ENCODE results near the gene AGAP5.
"Not testable (repeated sequence)": the region's sequence is repeated elsewhere in the genome, so short reads cannot be mapped to it uniquely, and the experiment has no call there.

Gene AGAP5

DNA sequence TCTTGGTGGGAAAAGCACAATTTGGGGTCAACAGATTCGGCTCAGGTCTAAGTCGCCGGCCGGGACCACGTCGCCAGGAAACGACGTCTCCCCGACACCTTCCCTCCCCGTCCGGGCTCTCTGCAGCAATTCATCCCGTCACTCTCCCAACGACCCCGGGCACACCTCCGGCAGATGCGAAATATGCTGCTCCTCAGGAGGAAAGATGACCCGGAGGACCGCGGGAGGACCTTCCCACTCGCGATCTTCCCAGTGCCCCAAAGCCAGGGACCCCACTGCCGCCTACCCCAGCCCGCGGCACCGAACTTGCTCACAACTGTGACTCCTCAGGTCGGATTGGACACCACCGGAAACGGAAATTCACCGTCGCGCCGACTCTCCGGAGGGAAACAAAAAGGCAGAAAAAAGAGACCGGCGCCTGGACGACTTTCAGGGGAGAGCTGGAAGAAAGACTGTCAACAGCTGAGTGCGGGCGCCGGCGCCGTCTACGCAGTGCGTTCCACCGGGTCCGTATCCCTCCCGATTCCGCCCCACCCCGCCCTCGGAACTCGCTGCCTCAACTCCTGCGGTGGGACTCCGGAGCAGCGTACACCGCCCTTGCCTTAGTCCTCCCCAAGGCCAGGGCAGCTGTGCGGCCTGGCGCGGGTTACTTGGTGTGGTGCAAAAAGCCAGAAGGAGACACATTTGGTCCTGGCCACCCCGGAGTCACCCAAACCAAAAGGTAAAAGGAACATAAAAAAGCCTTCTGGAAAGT is 32.4 kb upstream of the AGAP5 start:
- in situ Hi-C loops (cut with MboI; ENCODE audit: low sequenced_read_pairs), result no loop called here
- Histone ChIP-seq H3K4me1 (no peaks in the 10 kb centered on the region; the same call in 1 of the 2 replicates), H3K9me3 (no peaks in the 10 kb centered on the region), H3K4me3 (peak overlapping the region; percentile 91), H3K27me3 (ENCODE audit: low read depth) (no peaks in the 10 kb centered on the region), H3K36me3 (replicated peaks) (peaks cover 11% of the 10 kb centered on the region)
- DNase-seq (ENCODE audit: low spot score in 2 of 2), result peak; percentile 85 to 93

DNA sequence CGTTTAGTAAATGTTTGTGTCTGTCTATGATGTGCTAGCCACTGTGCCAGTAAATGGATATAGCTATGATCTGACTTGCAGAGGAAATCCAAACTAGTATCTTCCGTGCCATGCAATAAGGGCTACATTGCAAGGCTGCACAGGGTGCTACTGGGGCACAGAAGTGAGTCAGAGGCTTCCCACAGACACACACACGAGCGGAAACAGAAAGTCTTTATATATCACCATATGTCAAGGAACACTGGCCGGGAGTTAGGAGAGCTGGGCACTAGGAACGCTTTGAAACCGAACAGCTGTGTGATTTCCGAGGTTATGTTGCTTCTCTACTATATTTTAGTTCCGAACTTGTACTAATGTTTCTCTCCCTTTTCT is 31.9 kb upstream of the AGAP5 start:
- H3K4me1 ChIP-seq; H3K27me3 ChIP-seq (ENCODE audit: low read depth); in situ Hi-C loops (cut with MboI; ENCODE audit: low sequenced_read_pairs); H3K9me3 ChIP-seq; DNase-seq (ENCODE audit: low spot score in 2 of 2): not testable (repeated sequence)
- peak overlapping the region; percentile 91 for H3K4me3 ChIP-seq
- peaks cover 13% of the 10 kb centered on the region for H3K36me3 ChIP-seq (replicated peaks)

DNA sequence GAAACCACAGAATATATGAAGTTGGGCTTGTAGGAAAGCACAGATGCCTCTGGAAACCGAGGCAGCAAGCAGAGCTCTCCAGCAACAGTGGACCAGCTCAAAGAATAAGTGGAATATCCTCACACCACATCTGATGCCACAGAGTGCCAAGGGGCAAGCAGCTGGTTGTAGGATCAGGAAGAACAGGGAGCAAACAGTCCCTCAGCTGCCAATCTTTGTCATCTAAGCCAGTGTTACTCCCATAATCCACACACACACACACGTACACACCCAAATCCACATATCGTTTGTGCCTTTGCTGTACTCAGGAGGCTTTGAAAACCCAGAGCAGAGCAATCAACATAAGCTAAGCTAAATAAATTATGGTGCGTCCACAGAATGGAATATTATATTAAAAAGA is 25.6 kb upstream of the AGAP5 start:
- DNase-seq (ENCODE audit: low spot score in 2 of 2), result no peak
- Histone ChIP-seq H3K4me3 (no peak overlapping the region), H3K4me1 (no peaks in the 10 kb centered on the region), H3K9me3 (no peaks in the 10 kb centered on the region), H3K36me3 (replicated peaks) (peaks cover 30% of the 10 kb centered on the region), H3K27me3 (ENCODE audit: low read depth) (no peaks in the 10 kb centered on the region)
- in situ Hi-C loops (cut with MboI; ENCODE audit: low sequenced_read_pairs), result no loop called here

DNA sequence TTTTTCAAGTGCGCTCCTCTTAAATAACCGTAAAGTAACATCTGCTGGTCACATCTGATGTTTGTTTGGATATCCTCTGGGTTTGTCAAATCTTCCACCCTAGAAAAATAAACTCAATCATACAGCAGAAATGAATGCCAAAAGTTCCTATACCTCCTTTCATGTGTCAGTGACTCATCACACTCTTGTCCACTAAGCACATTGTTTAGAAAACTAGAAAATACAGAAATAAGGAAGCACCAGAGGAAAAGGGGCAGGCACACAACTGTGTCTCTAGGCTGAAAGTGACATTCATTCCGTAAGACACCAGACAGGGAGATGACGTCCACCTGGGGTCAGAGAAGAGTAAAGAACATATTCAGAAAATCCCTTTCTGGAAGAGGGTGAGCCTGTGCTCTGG is 22.7 kb upstream of the AGAP5 start:
- H3K9me3 ChIP-seq; H3K4me3 ChIP-seq; H3K27me3 ChIP-seq (ENCODE audit: low read depth); DNase-seq (ENCODE audit: low spot score in 2 of 2); H3K4me1 ChIP-seq; in situ Hi-C loops (cut with MboI; ENCODE audit: low sequenced_read_pairs): not testable (repeated sequence)
- H3K36me3 ChIP-seq (replicated peaks), result peaks cover 45% of the 10 kb centered on the region

DNA sequence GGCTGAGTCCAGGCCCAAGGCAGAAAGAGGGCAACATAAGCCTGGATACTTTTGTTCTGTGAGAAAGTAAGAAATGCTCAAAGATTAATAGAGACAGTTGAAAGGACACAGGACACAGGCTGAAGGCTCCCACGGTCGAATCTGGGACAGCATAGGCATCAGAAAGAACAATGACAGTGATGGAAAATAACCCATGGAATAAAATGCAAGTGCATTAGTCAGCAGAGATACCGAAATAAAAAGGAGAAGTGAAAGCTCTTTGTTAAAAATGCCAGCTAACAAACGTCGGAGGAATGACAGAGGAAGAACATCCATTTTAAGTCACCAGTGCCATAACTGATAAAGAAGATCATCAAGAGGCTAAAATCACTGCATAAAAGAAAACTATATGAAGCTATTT is 19.6 kb upstream of the AGAP5 start:
- H3K36me3 ChIP-seq (replicated peaks), result peaks cover 47% of the 10 kb centered on the region
- no peaks in the 10 kb centered on the region for H3K27me3 ChIP-seq (ENCODE audit: low read depth)
- H3K4me3 ChIP-seq, result no peak overlapping the region
- DNase-seq (ENCODE audit: low spot score in 2 of 2), result no peak
- no peaks in the 10 kb centered on the region for H3K9me3 ChIP-seq
- in situ Hi-C loops (cut with MboI; ENCODE audit: low sequenced_read_pairs), result no loop called here
- H3K4me1 ChIP-seq, result no peaks in the 10 kb centered on the region

DNA sequence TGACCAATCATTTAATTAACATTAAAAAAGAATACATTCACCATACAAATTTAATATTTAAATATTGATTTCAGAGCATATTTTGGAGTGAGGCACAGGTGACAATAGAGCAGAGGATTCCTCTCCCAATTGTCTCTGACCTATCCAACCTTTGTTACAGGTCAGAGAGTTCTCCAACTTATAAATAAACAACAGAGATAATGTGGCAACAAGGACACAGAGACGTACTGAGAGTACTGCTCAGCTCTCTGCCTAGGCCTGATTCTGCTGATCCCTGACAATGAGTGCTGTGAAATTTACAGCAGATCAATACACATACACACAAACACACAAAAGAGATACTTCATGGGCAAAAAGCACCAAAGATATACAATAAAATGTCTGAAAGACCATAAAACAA is 18.3 kb upstream of the AGAP5 start:
- no peaks in the 10 kb centered on the region for H3K4me1 ChIP-seq
- DNase-seq (ENCODE audit: low spot score in 2 of 2), result no peak
- no peak overlapping the region for H3K4me3 ChIP-seq
- no peaks in the 10 kb centered on the region for H3K27me3 ChIP-seq (ENCODE audit: low read depth)
- peaks cover 45% of the 10 kb centered on the region for H3K36me3 ChIP-seq (replicated peaks)
- no peaks in the 10 kb centered on the region for H3K9me3 ChIP-seq
- in situ Hi-C loops (cut with MboI; ENCODE audit: low sequenced_read_pairs), result no loop called here

DNA sequence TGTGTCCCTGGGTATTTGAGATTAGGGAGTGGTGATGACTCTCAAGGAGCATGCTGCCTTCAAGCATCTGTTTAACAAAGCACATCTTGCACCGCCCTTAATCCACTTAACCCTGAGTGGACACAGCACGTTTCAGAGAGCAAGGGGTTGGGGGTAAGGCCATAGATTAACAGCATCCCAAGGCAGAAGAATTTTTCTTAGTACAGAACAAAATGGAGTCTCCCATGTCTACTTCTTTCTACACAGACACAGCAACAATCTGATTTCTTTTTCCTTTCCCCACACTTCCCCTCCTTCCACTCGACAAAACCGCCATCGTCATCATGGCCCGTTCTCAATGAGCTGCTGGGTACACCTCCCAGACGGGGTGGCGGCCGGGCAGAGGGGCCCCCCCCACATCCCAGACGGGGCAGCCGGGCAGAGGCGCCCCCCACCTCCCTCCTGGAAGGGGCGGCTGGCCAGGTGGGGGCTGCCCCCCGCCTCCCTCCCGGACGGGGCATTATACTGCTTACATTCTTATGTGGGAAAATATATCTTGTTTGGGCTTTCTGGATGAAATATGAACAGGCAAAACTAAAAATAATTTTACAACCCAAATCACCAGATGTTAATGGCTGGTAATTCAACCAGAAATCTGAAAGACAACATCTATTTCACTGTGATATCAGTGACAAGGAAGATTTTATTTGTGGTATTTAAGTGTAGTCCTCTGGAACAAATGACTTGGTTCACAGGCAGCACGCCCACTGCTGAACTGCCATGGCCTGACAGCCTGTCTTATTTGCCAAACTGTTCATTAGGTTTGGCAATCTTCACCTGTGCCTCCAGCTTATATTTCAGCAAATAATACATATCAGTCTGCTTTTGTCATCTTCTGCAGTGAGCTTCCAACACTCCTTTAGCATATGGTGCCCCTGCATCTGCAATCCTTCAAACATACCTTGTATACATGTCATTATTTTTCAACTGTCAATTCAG is 17.6 kb upstream of the AGAP5 start:
- in situ Hi-C loops (cut with MboI; ENCODE audit: low sequenced_read_pairs); H3K27me3 ChIP-seq (ENCODE audit: low read depth); H3K9me3 ChIP-seq; H3K4me3 ChIP-seq; H3K4me1 ChIP-seq; DNase-seq (ENCODE audit: low spot score in 2 of 2): not testable (repeated sequence)
- peaks cover 37% of the 10 kb centered on the region for H3K36me3 ChIP-seq (replicated peaks)

DNA sequence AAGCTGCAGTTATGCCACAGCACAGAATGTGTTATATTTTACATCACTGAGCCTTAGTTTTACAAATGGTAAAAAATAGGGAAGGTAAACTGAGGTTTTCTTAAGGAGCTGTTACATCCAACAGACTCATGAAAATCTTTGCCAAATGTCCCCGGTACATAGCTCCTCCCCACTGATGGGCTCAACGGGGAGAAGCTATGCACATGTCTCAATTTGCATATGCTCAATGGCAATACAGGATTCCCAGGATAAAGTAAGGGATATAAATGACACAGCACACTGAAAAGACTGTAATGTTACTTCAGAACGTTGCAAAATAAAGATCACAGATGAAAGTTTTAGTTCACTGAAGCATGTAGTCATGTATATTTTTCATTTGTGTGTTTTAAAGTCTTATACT is 16.6 kb upstream of the AGAP5 start:
- H3K4me3 ChIP-seq; H3K9me3 ChIP-seq; in situ Hi-C loops (cut with MboI; ENCODE audit: low sequenced_read_pairs); H3K4me1 ChIP-seq; H3K27me3 ChIP-seq (ENCODE audit: low read depth); DNase-seq (ENCODE audit: low spot score in 2 of 2): not testable (repeated sequence)
- peaks cover 29% of the 10 kb centered on the region for H3K36me3 ChIP-seq (replicated peaks)

DNA sequence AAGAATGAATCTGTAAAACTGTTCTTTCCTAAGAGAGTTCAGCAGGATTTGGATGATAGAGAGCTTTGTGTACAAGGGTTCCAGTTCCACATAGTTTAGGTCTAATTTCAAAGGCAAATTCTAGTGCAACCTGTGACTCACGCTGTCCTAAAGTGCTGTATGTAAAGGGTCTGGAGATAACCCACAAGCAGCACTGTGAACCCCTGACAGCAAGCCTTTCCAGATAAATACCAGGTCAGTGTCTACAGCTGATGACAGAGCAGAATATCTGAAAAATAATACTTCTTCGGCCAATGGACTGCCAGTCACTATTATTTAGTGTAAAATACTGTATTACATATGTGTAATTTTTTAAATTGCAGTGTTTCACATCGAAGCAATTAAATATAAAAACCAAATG is 16.0 kb upstream of the AGAP5 start:
- H3K27me3 ChIP-seq (ENCODE audit: low read depth); DNase-seq (ENCODE audit: low spot score in 2 of 2); H3K4me3 ChIP-seq; H3K9me3 ChIP-seq; H3K4me1 ChIP-seq; in situ Hi-C loops (cut with MboI; ENCODE audit: low sequenced_read_pairs): not testable (repeated sequence)
- H3K36me3 ChIP-seq (replicated peaks), result peaks cover 27% of the 10 kb centered on the region

DNA sequence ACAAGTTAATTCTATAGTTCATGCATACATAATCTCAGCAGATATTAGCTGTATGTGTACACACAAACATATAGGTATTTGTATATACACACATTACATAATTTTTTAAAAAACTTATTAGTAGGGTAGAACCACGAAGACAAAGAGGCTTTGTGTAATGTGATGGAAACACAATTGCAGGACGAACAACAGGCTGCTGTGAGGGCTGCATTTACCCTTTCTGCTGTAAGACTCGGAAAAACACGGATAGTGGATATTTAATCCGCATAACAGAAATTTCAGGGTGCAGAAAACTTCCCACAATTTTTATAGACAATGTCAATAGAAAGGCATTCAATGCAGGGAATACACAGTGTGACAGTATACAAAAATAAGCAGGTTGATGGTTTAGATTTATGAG is 13.8 kb upstream of the AGAP5 start:
- H3K4me1 ChIP-seq; H3K4me3 ChIP-seq; H3K27me3 ChIP-seq (ENCODE audit: low read depth); DNase-seq (ENCODE audit: low spot score in 2 of 2); H3K9me3 ChIP-seq; in situ Hi-C loops (cut with MboI; ENCODE audit: low sequenced_read_pairs): not testable (repeated sequence)
- H3K36me3 ChIP-seq (replicated peaks), result peaks cover 16% of the 10 kb centered on the region

DNA sequence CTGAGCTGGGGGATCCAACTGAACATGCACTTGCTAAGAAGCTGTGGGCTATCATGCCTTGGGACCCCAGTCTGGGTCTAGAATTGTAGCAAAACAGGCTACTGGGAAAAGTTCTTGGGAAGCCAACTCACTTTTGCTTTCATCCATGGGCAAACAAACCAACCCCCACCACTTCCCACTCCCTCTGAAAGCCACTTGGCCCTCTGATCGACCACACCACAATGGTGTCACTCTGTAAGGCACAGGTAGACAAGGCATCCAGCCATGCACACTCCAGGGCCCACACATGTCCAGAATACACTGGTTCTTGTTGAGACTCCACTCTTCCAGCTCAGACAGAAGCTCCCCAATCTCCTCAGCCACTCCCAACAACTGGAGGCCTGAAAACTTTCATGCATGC is 10.2 kb upstream of the AGAP5 start:
- H3K9me3 ChIP-seq; H3K36me3 ChIP-seq (replicated peaks); H3K27me3 ChIP-seq (ENCODE audit: low read depth); in situ Hi-C loops (cut with MboI; ENCODE audit: low sequenced_read_pairs); H3K4me1 ChIP-seq; DNase-seq (ENCODE audit: low spot score in 2 of 2); H3K4me3 ChIP-seq: not testable (repeated sequence)

DNA sequence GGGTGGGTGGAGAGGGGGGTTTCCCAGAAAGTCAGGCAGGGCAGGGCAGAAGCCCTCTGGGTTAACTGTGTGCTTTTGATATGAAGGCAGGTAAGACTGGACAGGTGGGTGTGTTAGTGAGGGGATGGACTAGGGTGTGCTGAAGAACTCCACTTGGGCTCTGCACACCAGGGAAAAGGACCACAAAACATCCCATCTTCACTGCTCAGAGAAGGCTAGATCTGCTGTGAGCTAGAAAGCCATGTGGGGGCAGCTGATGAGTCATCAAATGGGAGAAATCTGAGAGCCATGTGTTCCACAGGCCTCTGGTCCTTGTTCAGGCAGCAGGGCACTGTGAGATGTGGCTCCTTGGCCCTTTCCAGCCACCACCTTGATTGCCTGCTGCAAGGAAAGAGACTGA is 9.7 kb upstream of the AGAP5 start:
- DNase-seq (ENCODE audit: low spot score in 2 of 2); H3K36me3 ChIP-seq (replicated peaks); in situ Hi-C loops (cut with MboI; ENCODE audit: low sequenced_read_pairs); H3K4me1 ChIP-seq; H3K27me3 ChIP-seq (ENCODE audit: low read depth); H3K9me3 ChIP-seq; H3K4me3 ChIP-seq: not testable (repeated sequence)

DNA sequence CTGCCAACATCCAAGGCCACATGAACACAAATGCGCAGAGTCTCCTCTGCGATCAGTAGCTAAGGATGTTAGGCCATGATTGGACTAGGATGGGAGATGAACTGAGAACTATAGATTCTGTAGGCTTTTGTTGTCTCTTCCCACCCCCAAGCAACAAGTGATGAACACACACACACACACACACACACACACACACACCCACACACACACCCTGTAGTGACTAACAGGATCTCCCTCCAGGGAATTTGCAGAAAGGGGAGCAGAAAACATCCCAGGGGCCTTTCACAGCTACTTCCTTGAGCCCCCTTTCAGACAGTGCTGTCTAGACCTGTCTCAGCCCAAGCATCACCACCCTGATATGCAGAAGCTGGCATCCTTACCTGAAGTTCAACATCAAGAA is 8.6 kb upstream of the AGAP5 start:
- H3K4me1 ChIP-seq; in situ Hi-C loops (cut with MboI; ENCODE audit: low sequenced_read_pairs); H3K4me3 ChIP-seq; DNase-seq (ENCODE audit: low spot score in 2 of 2); H3K36me3 ChIP-seq (replicated peaks); H3K9me3 ChIP-seq; H3K27me3 ChIP-seq (ENCODE audit: low read depth): not testable (repeated sequence)

DNA sequence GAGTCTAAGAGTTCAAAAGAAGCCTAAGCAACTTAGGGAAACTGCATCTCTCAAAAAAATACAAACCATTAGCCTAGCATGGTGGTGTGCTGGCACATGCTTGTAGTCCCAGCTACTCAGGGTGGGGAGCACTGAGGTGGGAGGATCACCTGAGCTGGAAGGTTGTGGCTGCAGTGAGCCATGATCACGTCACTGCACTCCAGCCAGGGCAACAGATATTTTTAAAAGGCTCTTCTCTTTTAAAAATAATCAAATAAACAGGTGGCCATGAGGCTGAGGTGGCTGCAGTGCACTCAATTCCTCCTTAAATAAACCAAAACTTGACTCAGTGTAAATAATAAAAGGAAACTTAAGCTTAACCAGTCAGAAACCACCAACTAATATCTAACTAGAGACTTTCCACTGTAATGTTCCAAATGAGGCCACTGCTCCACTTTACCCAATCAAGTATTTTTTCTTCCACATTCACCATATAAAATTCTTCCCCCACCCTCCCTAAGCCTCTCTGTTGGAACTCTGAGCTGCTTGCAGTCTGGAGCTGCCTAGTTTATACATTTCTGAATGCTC is 7.7 kb upstream of the AGAP5 start:
- in situ Hi-C loops (cut with MboI; ENCODE audit: low sequenced_read_pairs); H3K27me3 ChIP-seq (ENCODE audit: low read depth); H3K4me3 ChIP-seq; H3K36me3 ChIP-seq (replicated peaks); DNase-seq (ENCODE audit: low spot score in 2 of 2); H3K9me3 ChIP-seq; H3K4me1 ChIP-seq: not testable (repeated sequence)

Data from HAP-1 (cell line).